GM12878 (cell line): ENCODE data around the gene NRSN1.

ENCODE experiments used
- ATF7 ChIP-seq: fragments of 450-650 bp; IDR thresholded peaks from 2 replicates; pipeline ENCODE4 v1.6.1; 2016; ENCODE audit warnings: low read depth, mild to moderate bottlenecking
- CBX5 ChIP-seq: sonication (generic); IDR thresholded peaks from 2 replicates; pipeline ENCODE4 v1.6.1; 2016; ENCODE audit warnings: low read depth, moderate library complexity, mild to moderate bottlenecking, inconsistent platforms
- ESRRA ChIP-seq: IDR thresholded peaks from 2 replicates; pipeline ENCODE4 v1.6.1; 2012; ENCODE audit warnings: mild to moderate bottlenecking, low read length, improper control_type of control experiment
- EZH2 ChIP-seq: IDR thresholded peaks from 2 replicates; pipeline ENCODE4 v1.6.1; 2012; ENCODE audit warnings: low read depth, mild to moderate bottlenecking, control low read depth, inconsistent platforms, low read length, borderline replicate concordance; ENCODE audit not compliant: control insufficient read depth
- GABPA ChIP-seq: IDR thresholded peaks from 2 replicates; pipeline ENCODE4 v1.6.1; 2014; ENCODE audit warnings: antibody characterized with exemption, low read depth, mild to moderate bottlenecking, inconsistent platforms
- NFIC ChIP-seq: IDR thresholded peaks from 2 replicates; pipeline ENCODE4 v1.6.1; 2012; ENCODE audit warnings: low read depth, mild to moderate bottlenecking, inconsistent platforms, low read length, moderate library complexity
- POLR2A ChIP-seq: IDR thresholded peaks from 2 replicates; pipeline ENCODE4 v1.6.1; 2011; ENCODE audit warnings: low read depth, mild to moderate bottlenecking, low read length
- RBBP5 ChIP-seq: fragments of 200-600 bp; sonication (generic); conservative IDR thresholded peaks from 2 replicates; pipeline ENCODE4 v1.6.1; 2016
- TCF7 ChIP-seq: IDR thresholded peaks from 2 replicates; pipeline ENCODE4 v1.6.1; 2014; ENCODE audit warnings: antibody characterized with exemption, borderline replicate concordance
- YY1 ChIP-seq: IDR thresholded peaks from 2 replicates; pipeline ENCODE4 v1.6.1; 2011; ENCODE audit warnings: low read depth, mild to moderate bottlenecking, low read length
- TF ChIP-seq, protein P1 (sequence below), 3 experiments: IDR thresholded peaks in 2 of 3; conservative IDR thresholded peaks in 1 of 3; 2 replicates each; pipeline ENCODE4 v1.5.1; 2011; ENCODE audit warnings: low read depth in 3 of 3, low read length in 3 of 3, mild to moderate bottlenecking in 3 of 3, control low read depth in 2 of 3, moderate library complexity in 2 of 3, inconsistent platforms in 1 of 3, mixed read lengths in 1 of 3; ENCODE audit not compliant: control insufficient read depth in 2 of 3, insufficient read depth in 1 of 3; ENCODE audit errors: extremely low read depth in 1 of 3
- TF ChIP-seq, protein P2 (sequence below): IDR thresholded peaks from 2 replicates; pipeline ENCODE4 v1.6.1; 2012; ENCODE audit warnings: low read depth, low read length, improper control_type of control experiment

DNA sequence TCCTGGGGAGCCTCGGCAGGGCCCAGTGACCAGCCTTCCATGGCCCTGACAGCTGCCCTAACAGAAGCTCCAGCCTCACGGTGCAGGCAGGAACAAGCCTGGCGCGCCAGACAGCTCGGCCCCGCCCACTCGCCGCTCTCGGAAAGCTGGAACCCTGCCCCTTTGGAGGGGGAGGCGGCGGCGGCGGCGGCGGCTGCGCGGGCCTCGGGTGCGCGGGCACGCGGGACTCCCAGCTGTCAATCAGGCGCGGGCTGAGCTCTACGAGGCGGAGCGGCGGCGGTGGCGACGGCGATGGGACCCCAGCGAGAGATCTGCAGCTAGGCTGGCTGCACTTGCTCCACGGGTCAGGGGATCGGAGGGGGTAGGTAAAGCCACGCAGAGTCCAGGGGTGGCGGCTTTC, at the start of gene NRSN1:
- no peak for TF ChIP-seq RBBP5
- no peak for TF ChIP-seq EZH2
- TF ChIP-seq NFIC = no peak
- TF ChIP-seq, protein P1, sequence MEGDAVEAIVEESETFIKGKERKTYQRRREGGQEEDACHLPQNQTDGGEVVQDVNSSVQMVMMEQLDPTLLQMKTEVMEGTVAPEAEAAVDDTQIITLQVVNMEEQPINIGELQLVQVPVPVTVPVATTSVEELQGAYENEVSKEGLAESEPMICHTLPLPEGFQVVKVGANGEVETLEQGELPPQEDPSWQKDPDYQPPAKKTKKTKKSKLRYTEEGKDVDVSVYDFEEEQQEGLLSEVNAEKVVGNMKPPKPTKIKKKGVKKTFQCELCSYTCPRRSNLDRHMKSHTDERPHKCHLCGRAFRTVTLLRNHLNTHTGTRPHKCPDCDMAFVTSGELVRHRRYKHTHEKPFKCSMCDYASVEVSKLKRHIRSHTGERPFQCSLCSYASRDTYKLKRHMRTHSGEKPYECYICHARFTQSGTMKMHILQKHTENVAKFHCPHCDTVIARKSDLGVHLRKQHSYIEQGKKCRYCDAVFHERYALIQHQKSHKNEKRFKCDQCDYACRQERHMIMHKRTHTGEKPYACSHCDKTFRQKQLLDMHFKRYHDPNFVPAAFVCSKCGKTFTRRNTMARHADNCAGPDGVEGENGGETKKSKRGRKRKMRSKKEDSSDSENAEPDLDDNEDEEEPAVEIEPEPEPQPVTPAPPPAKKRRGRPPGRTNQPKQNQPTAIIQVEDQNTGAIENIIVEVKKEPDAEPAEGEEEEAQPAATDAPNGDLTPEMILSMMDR (IDR thresholded peaks at IDR 0.05 in 2 of 3, conservative IDR thresholded peaks at IDR 0.05 in 1 of 3; ENCODE audit: control insufficient read depth in 2 of 3, extremely low read depth in 1 of 3, insufficient read depth in 1 of 3, low read depth in 3 of 3, low read length in 3 of 3) = no peak
- no peak for TF ChIP-seq TCF7
- TF ChIP-seq POLR2A = no peak
- no peak for TF ChIP-seq ATF7
- TF ChIP-seq, protein P2, sequence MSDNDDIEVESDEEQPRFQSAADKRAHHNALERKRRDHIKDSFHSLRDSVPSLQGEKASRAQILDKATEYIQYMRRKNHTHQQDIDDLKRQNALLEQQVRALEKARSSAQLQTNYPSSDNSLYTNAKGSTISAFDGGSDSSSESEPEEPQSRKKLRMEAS = no peak
- TF ChIP-seq YY1 = no peak
- TF ChIP-seq GABPA = no peak
- TF ChIP-seq CBX5 = no peak
- no peak for TF ChIP-seq ESRRA
